GM10266 (cell line): Measurements from ENCODE around the gene FURIN.
A peak's percentile ranks its signal among the peaks of the same experiment; 100 is the strongest.
"Not testable (repeated sequence)": the region's sequence is repeated elsewhere in the genome, so short reads cannot be mapped to it uniquely, and the experiment has no call there.

ENCODE experiments used
- DNase-seq: peaks from one replicate; pipeline ENCODE4 v3.0.0; 2012; ENCODE audit errors: extremely low spot score
- CTCF ChIP-seq: IDR thresholded peaks from 2 replicates; pipeline ENCODE4 v1.5.1; 2012; ENCODE audit warnings: mild to moderate bottlenecking, low read depth; ENCODE audit not compliant: control insufficient read depth, insufficient read depth; ENCODE audit errors: missing control alignments

The FURIN gene

GRCh38 chr15:90845201-90845949 lies 23.0 kb upstream of the FURIN start:
- DNase-seq: peak; percentile 42
- TF ChIP-seq CTCF: no peak

GRCh38 chr15:90849424-90849823 lies 19.0 kb upstream of the FURIN start:
- not testable (repeated sequence) for DNase-seq

- TF ChIP-seq CTCF: no peak
- DNase-seq: no peak
Measured at GRCh38 chr15:90851114-90851513, 17.3 kb upstream of the FURIN start.

- no peak for TF ChIP-seq CTCF
- no peak for DNase-seq
Measured at GRCh38 chr15:90851940-90852339, 16.4 kb upstream of the FURIN start.

- TF ChIP-seq CTCF: no peak
- no peak for DNase-seq
Measured at GRCh38 chr15:90855139-90855538, 13.2 kb upstream of the FURIN start.

GRCh38 chr15:90857337-90857736 lies 11.1 kb upstream of the FURIN start:
- no peak for TF ChIP-seq CTCF
- DNase-seq: no peak

- TF ChIP-seq CTCF: no peak
- no peak for DNase-seq
Measured at GRCh38 chr15:90857883-90858443, 10.4 kb upstream of the FURIN start.
